GM23338 (cell line): ENCODE data around the gene GIPC2. TPM values are rescaled to one million over a fixed set of nuclear protein-coding genes. Genes with fewer than 3 reads are reported as not detected.

Experiments used
- ATAC-seq: fragments of 200-7000 bp; cut with Tn5 transposase; 3 replicates; pipeline ENCODE4 v1.9.1; 2020
- DNase-seq: peaks from one replicate; pipeline ENCODE4 v3.0.0-alpha.2; 2015; ENCODE audit warnings: low spot score
- H2AFZ ChIP-seq: fragments of 200-600 bp; sonication (generic); 2 replicates; pipeline ENCODE4 v1.8.0; 2016; ENCODE audit warnings: antibody characterized with exemption, mild to moderate bottlenecking, moderate library complexity
- H3F3A ChIP-seq: fragments of 200-600 bp; sonication (generic); replicated peaks from 2 replicates; pipeline ENCODE4 v1.8.0; 2017; ENCODE audit warnings: antibody characterized with exemption, mixed run types, low read depth
- H3K27ac ChIP-seq: fragments of 200-600 bp; sonication (generic); 2 replicates; pipeline ENCODE4 v1.6.1; 2016; ENCODE audit warnings: low read depth
- H3K27me3 ChIP-seq: fragments of 200-600 bp; sonication (generic); 2 replicates; pipeline ENCODE4 v1.8.0; 2016; ENCODE audit warnings: mild to moderate bottlenecking, mixed run types, moderate library complexity; ENCODE audit not compliant: insufficient read depth
- H3K36me3 ChIP-seq: fragments of 200-600 bp; sonication (generic); 2 replicates; pipeline ENCODE4 v1.8.0; 2016; ENCODE audit warnings: mild to moderate bottlenecking; ENCODE audit not compliant: insufficient read depth
- H3K4me1 ChIP-seq: fragments of 200-600 bp; sonication (generic); 2 replicates; pipeline ENCODE4 v1.8.0; 2016; ENCODE audit warnings: mild to moderate bottlenecking, moderate library complexity; ENCODE audit not compliant: insufficient read depth
- H3K4me2 ChIP-seq: fragments of 200-600 bp; sonication (generic); 2 replicates; pipeline ENCODE4 v1.7.1; 2017; ENCODE audit warnings: mixed run types
- H3K4me3 ChIP-seq: fragments of 200-600 bp; sonication (generic); 2 replicates; pipeline ENCODE4 v1.6.1; 2016; ENCODE audit warnings: mixed run types
- H3K79me2 ChIP-seq: fragments of 200-600 bp; sonication (generic); replicated peaks from 2 replicates; pipeline ENCODE4 v1.8.0; 2017; ENCODE audit warnings: mild to moderate bottlenecking; ENCODE audit not compliant: insufficient read depth
- H3K9me2 ChIP-seq: fragments of 200-600 bp; sonication (generic); 2 replicates; pipeline ENCODE4 v1.8.0; 2017; ENCODE audit not compliant: insufficient read depth
- H4K20me1 ChIP-seq: fragments of 200-600 bp; sonication (generic); replicated peaks from 2 replicates; pipeline ENCODE4 v1.8.0; 2017; ENCODE audit warnings: mild to moderate bottlenecking; ENCODE audit not compliant: insufficient read depth
- H3K27ac Mint-ChIP-seq: 2 replicates; pipeline ENCODE4 v1.8.0; 2020; ENCODE audit warnings: inconsistent platforms, mild to moderate bottlenecking, moderate library complexity, mixed read lengths
- H3K27me3 Mint-ChIP-seq: 3 replicates; pipeline ENCODE4 v1.8.0; 2022; ENCODE audit warnings: low read depth, mild to moderate bottlenecking, moderate library complexity, mixed read lengths, inconsistent platforms; ENCODE audit not compliant: insufficient read depth, poor library complexity
- H3K36me3 Mint-ChIP-seq: 3 replicates; pipeline ENCODE4 v1.8.0; 2021; ENCODE audit warnings: low read depth, mild to moderate bottlenecking, inconsistent platforms, moderate library complexity, mixed read lengths
- H3K4me1 Mint-ChIP-seq: 3 replicates; pipeline ENCODE4 v1.8.0; 2020; ENCODE audit warnings: mild to moderate bottlenecking, inconsistent platforms, mixed read lengths
- H3K4me3 Mint-ChIP-seq: 3 replicates; pipeline ENCODE4 v1.8.0; 2021; ENCODE audit warnings: moderate library complexity, mild to moderate bottlenecking, inconsistent platforms, mixed read lengths
- H3K9me3 Mint-ChIP-seq: 3 replicates; pipeline ENCODE4 v1.8.0; 2020; ENCODE audit warnings: moderate library complexity, mild to moderate bottlenecking, inconsistent platforms, mixed read lengths
- EZH2 ChIP-seq: fragments of 200-600 bp; sonication (generic); IDR thresholded peaks from one replicate; pipeline ENCODE4 v1.8.0; 2017; ENCODE audit warnings: antibody characterized with exemption, mild to moderate bottlenecking, low read depth; ENCODE audit not compliant: unreplicated experiment
- JUNB ChIP-seq: IDR thresholded peaks from one replicate; pipeline ENCODE4 v1.6.1; 2016; ENCODE audit warnings: antibody characterized with exemption; ENCODE audit not compliant: unreplicated experiment
- NANOG ChIP-seq: IDR thresholded peaks from 2 replicates; pipeline ENCODE4 v1.6.1; 2016; ENCODE audit warnings: antibody characterized with exemption, borderline replicate concordance
- POLR2AphosphoS5 ChIP-seq: IDR thresholded peaks from 2 replicates; pipeline ENCODE4 v1.6.1; 2016; ENCODE audit warnings: antibody characterized with exemption, low read depth
- STAT1 ChIP-seq: IDR thresholded peaks from one replicate; pipeline ENCODE4 v1.6.1; 2016; ENCODE audit warnings: antibody characterized with exemption; ENCODE audit not compliant: unreplicated experiment
- ZNF114 ChIP-seq: fragments of 250-450 bp; sonication (Bioruptor Pico); IDR thresholded peaks from 2 replicates; pipeline ENCODE4 v1.5.0; 2020; ENCODE audit warnings: mild to moderate bottlenecking, moderate library complexity
- polyA plus RNA-seq: library from polyadenylated mRNA; unstranded; fragments of >200 nt; fragmentation: Nextera tagmentation; extraction: Ambion mirVana; gene quantifications from 2 replicates; pipeline ENCODE4 v1.2.1, GENCODE V29; 2016
- total RNA-seq: library from RNA; depleted of rRNA; stranded (reverse); fragments of >200 nt; shearing (Covaris generic); gene quantifications from 2 replicates; pipeline ENCODE4 v1.2.3, GENCODE V29; 2014
- TF ChIP-seq, protein P1 (sequence below): fragments of 250-450 bp; sonication (Bioruptor Pico); IDR thresholded peaks from 2 replicates; pipeline ENCODE4 v1.5.0; 2020; ENCODE audit warnings: mild to moderate bottlenecking, moderate library complexity
- TF ChIP-seq, protein P2 (sequence below): IDR thresholded peaks from one replicate; pipeline ENCODE4 v1.6.1; 2018; ENCODE audit warnings: antibody characterized with exemption; ENCODE audit not compliant: unreplicated experiment
- TF ChIP-seq, protein P3 (sequence below), 2 experiments: fragments of 200-600 bp in 1 of 2; sonication (generic) in 1 of 2; conservative IDR thresholded peaks; 2 replicates each; pipeline versions ENCODE4 v1.5.1 to v1.6.1; 2016 to 2017; ENCODE audit warnings: antibody characterized with exemption in 2 of 2, low read depth in 2 of 2, mild to moderate bottlenecking in 2 of 2, moderate library complexity in 1 of 2
- TF ChIP-seq, protein P4 (sequence below): IDR thresholded peaks from 2 replicates; pipeline ENCODE4 v1.6.1; 2016; ENCODE audit warnings: antibody characterized with exemption

The GIPC2 gene
- total and polyA plus RNA-seq, 2 experiments from 2014 or later: 1.2 to 1.5 TPM

DNA sequence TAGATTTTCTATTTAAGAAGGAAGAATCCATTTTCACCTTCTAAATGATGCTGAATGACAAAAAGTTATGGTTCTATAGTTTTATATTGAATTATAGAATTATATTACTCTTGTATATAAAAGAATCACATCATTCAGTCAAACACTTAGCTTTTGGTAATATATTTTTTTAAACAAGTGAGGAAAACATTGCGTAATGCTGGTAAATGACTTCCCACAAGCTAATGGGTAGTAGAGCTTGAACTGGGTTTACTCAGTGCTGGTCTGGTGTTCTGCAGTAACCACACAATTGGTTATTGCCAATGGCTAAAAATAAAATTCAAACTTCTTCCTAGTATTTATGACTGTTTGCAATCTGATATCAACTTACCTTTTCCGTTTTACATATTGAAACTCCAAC lies 10.6 kb upstream of the GIPC2 start (continued):
- TF ChIP-seq, protein P1, sequence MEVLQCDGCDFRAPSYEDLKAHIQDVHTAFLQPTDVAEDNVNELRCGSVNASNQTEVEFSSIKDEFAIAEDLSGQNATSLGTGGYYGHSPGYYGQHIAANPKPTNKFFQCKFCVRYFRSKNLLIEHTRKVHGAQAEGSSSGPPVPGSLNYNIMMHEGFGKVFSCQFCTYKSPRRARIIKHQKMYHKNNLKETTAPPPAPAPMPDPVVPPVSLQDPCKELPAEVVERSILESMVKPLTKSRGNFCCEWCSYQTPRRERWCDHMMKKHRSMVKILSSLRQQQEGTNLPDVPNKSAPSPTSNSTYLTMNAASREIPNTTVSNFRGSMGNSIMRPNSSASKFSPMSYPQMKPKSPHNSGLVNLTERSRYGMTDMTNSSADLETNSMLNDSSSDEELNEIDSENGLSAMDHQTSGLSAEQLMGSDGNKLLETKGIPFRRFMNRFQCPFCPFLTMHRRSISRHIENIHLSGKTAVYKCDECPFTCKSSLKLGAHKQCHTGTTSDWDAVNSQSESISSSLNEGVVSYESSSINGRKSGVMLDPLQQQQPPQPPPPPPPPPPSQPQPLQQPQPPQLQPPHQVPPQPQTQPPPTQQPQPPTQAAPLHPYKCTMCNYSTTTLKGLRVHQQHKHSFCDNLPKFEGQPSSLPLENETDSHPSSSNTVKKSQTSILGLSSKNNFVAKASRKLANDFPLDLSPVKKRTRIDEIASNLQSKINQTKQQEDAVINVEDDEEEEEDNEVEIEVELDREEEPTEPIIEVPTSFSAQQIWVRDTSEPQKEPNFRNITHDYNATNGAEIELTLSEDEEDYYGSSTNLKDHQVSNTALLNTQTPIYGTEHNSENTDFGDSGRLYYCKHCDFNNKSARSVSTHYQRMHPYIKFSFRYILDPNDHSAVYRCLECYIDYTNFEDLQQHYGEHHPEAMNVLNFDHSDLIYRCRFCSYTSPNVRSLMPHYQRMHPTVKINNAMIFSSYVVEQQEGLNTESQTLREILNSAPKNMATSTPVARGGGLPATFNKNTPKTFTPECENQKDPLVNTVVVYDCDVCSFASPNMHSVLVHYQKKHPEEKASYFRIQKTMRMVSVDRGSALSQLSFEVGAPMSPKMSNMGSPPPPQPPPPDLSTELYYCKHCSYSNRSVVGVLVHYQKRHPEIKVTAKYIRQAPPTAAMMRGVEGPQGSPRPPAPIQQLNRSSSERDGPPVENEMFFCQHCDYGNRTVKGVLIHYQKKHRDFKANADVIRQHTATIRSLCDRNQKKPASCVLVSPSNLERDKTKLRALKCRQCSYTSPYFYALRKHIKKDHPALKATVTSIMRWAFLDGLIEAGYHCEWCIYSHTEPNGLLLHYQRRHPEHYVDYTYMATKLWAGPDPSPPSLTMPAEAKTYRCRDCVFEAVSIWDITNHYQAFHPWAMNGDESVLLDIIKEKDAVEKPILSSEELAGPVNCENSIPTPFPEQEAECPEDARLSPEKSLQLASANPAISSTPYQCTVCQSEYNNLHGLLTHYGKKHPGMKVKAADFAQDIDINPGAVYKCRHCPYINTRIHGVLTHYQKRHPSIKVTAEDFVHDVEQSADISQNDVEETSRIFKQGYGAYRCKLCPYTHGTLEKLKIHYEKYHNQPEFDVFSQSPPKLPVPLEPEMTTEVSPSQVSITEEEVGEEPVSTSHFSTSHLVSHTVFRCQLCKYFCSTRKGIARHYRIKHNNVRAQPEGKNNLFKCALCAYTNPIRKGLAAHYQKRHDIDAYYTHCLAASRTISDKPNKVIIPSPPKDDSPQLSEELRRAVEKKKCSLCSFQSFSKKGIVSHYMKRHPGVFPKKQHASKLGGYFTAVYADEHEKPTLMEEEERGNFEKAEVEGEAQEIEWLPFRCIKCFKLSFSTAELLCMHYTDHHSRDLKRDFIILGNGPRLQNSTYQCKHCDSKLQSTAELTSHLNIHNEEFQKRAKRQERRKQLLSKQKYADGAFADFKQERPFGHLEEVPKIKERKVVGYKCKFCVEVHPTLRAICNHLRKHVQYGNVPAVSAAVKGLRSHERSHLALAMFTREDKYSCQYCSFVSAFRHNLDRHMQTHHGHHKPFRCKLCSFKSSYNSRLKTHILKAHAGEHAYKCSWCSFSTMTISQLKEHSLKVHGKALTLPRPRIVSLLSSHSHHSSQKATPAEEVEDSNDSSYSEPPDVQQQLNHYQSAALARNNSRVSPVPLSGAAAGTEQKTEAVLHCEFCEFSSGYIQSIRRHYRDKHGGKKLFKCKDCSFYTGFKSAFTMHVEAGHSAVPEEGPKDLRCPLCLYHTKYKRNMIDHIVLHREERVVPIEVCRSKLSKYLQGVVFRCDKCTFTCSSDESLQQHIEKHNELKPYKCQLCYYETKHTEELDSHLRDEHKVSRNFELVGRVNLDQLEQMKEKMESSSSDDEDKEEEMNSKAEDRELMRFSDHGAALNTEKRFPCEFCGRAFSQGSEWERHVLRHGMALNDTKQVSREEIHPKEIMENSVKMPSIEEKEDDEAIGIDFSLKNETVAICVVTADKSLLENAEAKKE: no peak
- TF ChIP-seq JUNB (no peak), STAT1 (no peak), POLR2AphosphoS5 (no peak)
- TF ChIP-seq, protein P2, sequence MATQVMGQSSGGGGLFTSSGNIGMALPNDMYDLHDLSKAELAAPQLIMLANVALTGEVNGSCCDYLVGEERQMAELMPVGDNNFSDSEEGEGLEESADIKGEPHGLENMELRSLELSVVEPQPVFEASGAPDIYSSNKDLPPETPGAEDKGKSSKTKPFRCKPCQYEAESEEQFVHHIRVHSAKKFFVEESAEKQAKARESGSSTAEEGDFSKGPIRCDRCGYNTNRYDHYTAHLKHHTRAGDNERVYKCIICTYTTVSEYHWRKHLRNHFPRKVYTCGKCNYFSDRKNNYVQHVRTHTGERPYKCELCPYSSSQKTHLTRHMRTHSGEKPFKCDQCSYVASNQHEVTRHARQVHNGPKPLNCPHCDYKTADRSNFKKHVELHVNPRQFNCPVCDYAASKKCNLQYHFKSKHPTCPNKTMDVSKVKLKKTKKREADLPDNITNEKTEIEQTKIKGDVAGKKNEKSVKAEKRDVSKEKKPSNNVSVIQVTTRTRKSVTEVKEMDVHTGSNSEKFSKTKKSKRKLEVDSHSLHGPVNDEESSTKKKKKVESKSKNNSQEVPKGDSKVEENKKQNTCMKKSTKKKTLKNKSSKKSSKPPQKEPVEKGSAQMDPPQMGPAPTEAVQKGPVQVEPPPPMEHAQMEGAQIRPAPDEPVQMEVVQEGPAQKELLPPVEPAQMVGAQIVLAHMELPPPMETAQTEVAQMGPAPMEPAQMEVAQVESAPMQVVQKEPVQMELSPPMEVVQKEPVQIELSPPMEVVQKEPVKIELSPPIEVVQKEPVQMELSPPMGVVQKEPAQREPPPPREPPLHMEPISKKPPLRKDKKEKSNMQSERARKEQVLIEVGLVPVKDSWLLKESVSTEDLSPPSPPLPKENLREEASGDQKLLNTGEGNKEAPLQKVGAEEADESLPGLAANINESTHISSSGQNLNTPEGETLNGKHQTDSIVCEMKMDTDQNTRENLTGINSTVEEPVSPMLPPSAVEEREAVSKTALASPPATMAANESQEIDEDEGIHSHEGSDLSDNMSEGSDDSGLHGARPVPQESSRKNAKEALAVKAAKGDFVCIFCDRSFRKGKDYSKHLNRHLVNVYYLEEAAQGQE: no peak

DNA sequence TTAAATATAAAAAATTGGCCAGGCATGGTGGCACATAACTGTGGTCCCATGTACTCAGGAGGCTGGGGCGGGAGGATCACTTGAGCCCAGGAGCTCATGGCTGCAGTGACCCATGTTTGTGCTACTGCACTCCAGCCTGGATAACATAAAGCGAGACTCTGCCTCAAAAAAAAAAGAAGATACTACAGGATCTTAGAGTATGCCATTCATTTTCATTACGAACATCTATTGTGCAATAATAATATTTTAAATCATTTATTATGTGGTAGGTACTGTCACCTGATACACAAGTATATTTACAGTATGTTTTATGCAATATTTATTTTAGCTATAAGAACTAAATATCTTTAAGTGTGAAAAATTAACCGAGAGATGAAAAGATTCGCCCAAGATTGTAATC lies 9.3 kb upstream of the GIPC2 start:
- no peak for DNase-seq
- H3K36me3 Mint-ChIP-seq: no peaks in the 10 kb centered on the region
- Histone ChIP-seq H3K4me2 (no peak overlapping the region), H3K36me3 (no peaks in the 10 kb centered on the region), H3F3A (no peaks in the 10 kb centered on the region), H2AFZ (no peak overlapping the region), H3K79me2 (no peaks in the 10 kb centered on the region), H3K4me3 (no peak overlapping the region), H3K4me1 (no peaks in the 10 kb centered on the region), H4K20me1 (no peaks in the 10 kb centered on the region), H3K9me2 (no peaks in the 10 kb centered on the region), H3K27ac (no peak overlapping the region), H3K27me3 (no peaks in the 10 kb centered on the region)
- ATAC-seq: no peak
- H3K27ac Mint-ChIP-seq: no peak overlapping the region
- H3K4me3 Mint-ChIP-seq: no peak overlapping the region
- no peaks in the 10 kb centered on the region for H3K4me1 Mint-ChIP-seq
- H3K27me3 Mint-ChIP-seq: no peaks in the 10 kb centered on the region
- no peaks in the 10 kb centered on the region for H3K9me3 Mint-ChIP-seq
- no peak for TF ChIP-seq JUNB
- TF ChIP-seq ZNF114: no peak
- TF ChIP-seq EZH2: no peak
- TF ChIP-seq, protein P3, sequence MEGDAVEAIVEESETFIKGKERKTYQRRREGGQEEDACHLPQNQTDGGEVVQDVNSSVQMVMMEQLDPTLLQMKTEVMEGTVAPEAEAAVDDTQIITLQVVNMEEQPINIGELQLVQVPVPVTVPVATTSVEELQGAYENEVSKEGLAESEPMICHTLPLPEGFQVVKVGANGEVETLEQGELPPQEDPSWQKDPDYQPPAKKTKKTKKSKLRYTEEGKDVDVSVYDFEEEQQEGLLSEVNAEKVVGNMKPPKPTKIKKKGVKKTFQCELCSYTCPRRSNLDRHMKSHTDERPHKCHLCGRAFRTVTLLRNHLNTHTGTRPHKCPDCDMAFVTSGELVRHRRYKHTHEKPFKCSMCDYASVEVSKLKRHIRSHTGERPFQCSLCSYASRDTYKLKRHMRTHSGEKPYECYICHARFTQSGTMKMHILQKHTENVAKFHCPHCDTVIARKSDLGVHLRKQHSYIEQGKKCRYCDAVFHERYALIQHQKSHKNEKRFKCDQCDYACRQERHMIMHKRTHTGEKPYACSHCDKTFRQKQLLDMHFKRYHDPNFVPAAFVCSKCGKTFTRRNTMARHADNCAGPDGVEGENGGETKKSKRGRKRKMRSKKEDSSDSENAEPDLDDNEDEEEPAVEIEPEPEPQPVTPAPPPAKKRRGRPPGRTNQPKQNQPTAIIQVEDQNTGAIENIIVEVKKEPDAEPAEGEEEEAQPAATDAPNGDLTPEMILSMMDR (conservative IDR thresholded peaks at IDR 0.05; ENCODE audit: low read depth in 2 of 2): no peak
- TF ChIP-seq STAT1: no peak
- TF ChIP-seq NANOG: no peak
- TF ChIP-seq, protein P4, sequence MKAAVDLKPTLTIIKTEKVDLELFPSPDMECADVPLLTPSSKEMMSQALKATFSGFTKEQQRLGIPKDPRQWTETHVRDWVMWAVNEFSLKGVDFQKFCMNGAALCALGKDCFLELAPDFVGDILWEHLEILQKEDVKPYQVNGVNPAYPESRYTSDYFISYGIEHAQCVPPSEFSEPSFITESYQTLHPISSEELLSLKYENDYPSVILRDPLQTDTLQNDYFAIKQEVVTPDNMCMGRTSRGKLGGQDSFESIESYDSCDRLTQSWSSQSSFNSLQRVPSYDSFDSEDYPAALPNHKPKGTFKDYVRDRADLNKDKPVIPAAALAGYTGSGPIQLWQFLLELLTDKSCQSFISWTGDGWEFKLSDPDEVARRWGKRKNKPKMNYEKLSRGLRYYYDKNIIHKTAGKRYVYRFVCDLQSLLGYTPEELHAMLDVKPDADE: no peak
